ENCODE results near the gene GNLY. TPM values are rescaled to one million over a fixed set of nuclear protein-coding genes. Genes with fewer than 3 reads are reported as not detected.
"Not testable (repeated sequence)": the region's sequence is repeated elsewhere in the genome, so short reads cannot be mapped to it uniquely, and the experiment has no call there.

GNLY gene
- total RNA-seq, 2 donors from 2014 or later, result 1.4 to 11.8 TPM

GRCh38 chr2:85703329-85703728 lies 9.2 kb downstream of the GNLY start:
- ATAC-seq, result no peak
- intact Hi-C loops (cut with DNase I, micrococcal nuclease), result no loop called here
- no peak for DNase-seq

GRCh38 chr2:85704038-85704437 lies 9.9 kb downstream of the GNLY start:
- intact Hi-C loops (cut with DNase I, micrococcal nuclease), result no loop called here
- ATAC-seq, result no peak

GRCh38 chr2:85704800-85705679 lies 10.9 kb downstream of the GNLY start:
- DNase-seq, result no peak
- no peak for ATAC-seq
- intact Hi-C loops (cut with DNase I, micrococcal nuclease), result no loop called here

More at GRCh38 chr2:85704038-85704437, 9.9 kb downstream of the GNLY start:
- no peak for DNase-seq

- intact Hi-C loops (cut with DNase I, micrococcal nuclease), result no loop called here
- no peak for ATAC-seq
- peak in 1 of 2 donors; percentile 50 for DNase-seq
Observed at GRCh38 chr2:85705680-85706039, 11.5 kb downstream of the GNLY start.

- intact Hi-C loops (cut with DNase I, micrococcal nuclease), result no loop called here
Observed at GRCh38 chr2:85706063-85706462, 11.9 kb downstream of the GNLY start.

GRCh38 chr2:85706599-85707296 lies 12.6 kb downstream of the GNLY start:
- DNase-seq, result peak in 1 of 2 donors; percentile 48
- intact Hi-C loops (cut with DNase I, micrococcal nuclease), result no loop called here
- ATAC-seq, result peak; percentile 10

More at GRCh38 chr2:85706063-85706462, 11.9 kb downstream of the GNLY start:
- ATAC-seq, result no peak
- DNase-seq, result no peak

- ATAC-seq, result peak; percentile 83
- intact Hi-C loops (cut with DNase I, micrococcal nuclease), result no loop called here
- DNase-seq, result peak; percentile 53 to 60
Observed at GRCh38 chr2:85707304-85707703, 13.1 kb downstream of the GNLY start.

GRCh38 chr2:85708641-85709040 lies 14.5 kb downstream of the GNLY start:
- DNase-seq, result no peak
- intact Hi-C loops (cut with DNase I, micrococcal nuclease), result no loop called here
- no peak for ATAC-seq

- no peak for DNase-seq
- no peak for ATAC-seq
- intact Hi-C loops (cut with DNase I, micrococcal nuclease), result no loop called here
Observed at GRCh38 chr2:85709401-85709811, 15.2 kb downstream of the GNLY start.

- no peak for ATAC-seq
Observed at GRCh38 chr2:85710687-85711577, 16.8 kb downstream of the GNLY start.

GRCh38 chr2:85711578-85712060 lies 17.5 kb downstream of the GNLY start:
- no peak for DNase-seq
- intact Hi-C loops (cut with DNase I, micrococcal nuclease), result no loop called here
- ATAC-seq, result no peak

More at GRCh38 chr2:85710687-85711577, 16.8 kb downstream of the GNLY start:
- intact Hi-C loops (cut with DNase I, micrococcal nuclease), result no loop called here
- peak in 1 of 2 donors; percentile 21 for DNase-seq

GRCh38 chr2:85712336-85712735 lies 18.2 kb downstream of the GNLY start:
- no peak for DNase-seq
- ATAC-seq, result no peak
- intact Hi-C loops (cut with DNase I, micrococcal nuclease), result no loop called here

- intact Hi-C loops (cut with DNase I, micrococcal nuclease), result no loop called here
- ATAC-seq, result peak; percentile 88
- DNase-seq, result peak; percentile 46 to 52
Observed at GRCh38 chr2:85712849-85713612, 18.9 kb downstream of the GNLY start.

GRCh38 chr2:85713836-85714235 lies 19.7 kb downstream of the GNLY start:
- no peak for ATAC-seq
- intact Hi-C loops (cut with DNase I, micrococcal nuclease), result no loop called here
- no peak for DNase-seq

GRCh38 chr2:85714421-85714820 lies 20.3 kb downstream of the GNLY start:
- intact Hi-C loops (cut with DNase I, micrococcal nuclease), result not testable (repeated sequence)

GRCh38 chr2:85714841-85715240 lies 20.7 kb downstream of the GNLY start:
- DNase-seq (no peak), ATAC-seq (no peak)
- intact Hi-C loops (cut with DNase I, micrococcal nuclease), result no loop called here

More at GRCh38 chr2:85714421-85714820, 20.3 kb downstream of the GNLY start:
- DNase-seq, ATAC-seq: not testable (repeated sequence)

GRCh38 chr2:85716346-85716914 lies 22.3 kb downstream of the GNLY start:
- DNase-seq, result no peak
- no peak for ATAC-seq
- intact Hi-C loops (cut with DNase I, micrococcal nuclease), result no loop called here
